ENCODE measurements around the gene GNAT1. TPM values are rescaled to one million over a fixed set of nuclear protein-coding genes. Genes with fewer than 3 reads are reported as not detected.
"Not testable (repeated sequence)": the region's sequence is repeated elsewhere in the genome, so short reads cannot be mapped to it uniquely, and the experiment has no call there.

Gene GNAT1
- total RNA-seq, 6 donors from 2014 or later, result 0.10 to 0.40 TPM; not detected in 4

DNA sequence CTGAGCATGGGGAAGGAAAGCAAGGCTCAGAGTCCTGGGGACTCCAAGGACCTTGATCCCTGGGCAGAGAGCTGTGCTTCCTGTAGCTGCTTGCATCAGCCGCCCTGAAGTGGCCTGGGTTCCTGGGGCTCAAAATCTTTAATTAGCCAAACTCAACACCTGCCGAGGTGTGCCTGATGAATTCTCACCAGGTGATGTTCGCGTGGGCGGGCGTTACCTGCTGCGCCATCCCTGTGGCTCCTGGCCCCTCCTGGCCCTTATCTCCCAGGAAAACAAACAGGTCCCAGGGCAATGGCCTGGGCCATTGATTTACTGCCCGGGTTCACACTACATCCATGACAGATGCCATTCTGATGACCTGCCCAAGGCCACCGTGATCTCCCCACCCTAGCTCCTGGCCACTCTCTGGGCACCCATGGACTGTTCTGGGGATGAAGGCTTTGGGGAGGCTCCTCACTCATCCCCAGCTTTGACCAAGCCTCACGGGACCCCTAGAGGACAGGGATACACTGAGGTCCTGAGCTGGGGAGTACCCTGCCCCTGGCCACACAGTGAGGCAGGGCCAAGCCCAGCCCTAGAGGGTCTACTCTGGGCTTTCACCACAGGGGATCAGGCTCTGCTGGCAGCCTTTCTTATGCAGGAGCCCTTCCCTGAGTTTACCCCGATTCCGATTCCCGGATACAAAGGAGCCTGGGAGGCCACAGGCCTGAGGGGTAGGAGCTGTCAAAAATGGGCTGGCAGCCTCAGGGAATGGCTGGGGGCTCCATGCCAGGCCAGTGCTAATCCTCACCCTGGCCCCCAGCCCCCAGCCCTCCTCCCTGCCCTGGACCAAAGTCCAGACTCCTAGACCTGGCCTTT is 19.3 kb downstream of the GNAT1 start:
- Histone ChIP-seq H3K27me3 (peaks cover 0 to 11% (median 1%) of the 10 kb centered on the region in 4 donors), H3K27ac (no peak overlapping the region), H3K4me3 (no peak overlapping the region), H3K4me1 (peaks cover 3 to 5% (median 4%) of the 10 kb centered on the region in 4 donors), H3K9me3 (no peaks in the 10 kb centered on the region), H3K36me3 (no peaks in the 10 kb centered on the region)
- TF ChIP-seq EP300 (IDR thresholded peaks at IDR 0.05) (no peak), POLR2A (IDR thresholded peaks at IDR 0.05) (no peak)
- TF ChIP-seq, protein P1, sequence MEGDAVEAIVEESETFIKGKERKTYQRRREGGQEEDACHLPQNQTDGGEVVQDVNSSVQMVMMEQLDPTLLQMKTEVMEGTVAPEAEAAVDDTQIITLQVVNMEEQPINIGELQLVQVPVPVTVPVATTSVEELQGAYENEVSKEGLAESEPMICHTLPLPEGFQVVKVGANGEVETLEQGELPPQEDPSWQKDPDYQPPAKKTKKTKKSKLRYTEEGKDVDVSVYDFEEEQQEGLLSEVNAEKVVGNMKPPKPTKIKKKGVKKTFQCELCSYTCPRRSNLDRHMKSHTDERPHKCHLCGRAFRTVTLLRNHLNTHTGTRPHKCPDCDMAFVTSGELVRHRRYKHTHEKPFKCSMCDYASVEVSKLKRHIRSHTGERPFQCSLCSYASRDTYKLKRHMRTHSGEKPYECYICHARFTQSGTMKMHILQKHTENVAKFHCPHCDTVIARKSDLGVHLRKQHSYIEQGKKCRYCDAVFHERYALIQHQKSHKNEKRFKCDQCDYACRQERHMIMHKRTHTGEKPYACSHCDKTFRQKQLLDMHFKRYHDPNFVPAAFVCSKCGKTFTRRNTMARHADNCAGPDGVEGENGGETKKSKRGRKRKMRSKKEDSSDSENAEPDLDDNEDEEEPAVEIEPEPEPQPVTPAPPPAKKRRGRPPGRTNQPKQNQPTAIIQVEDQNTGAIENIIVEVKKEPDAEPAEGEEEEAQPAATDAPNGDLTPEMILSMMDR (IDR thresholded peaks at IDR 0.05), result no peak
- ATAC-seq (ENCODE audit: low FRiP score in 2 of 2) (no peak), DNase-seq (no peak)
- 82 to 86% methylated on average over 7 to 13 of the region's 13 CpGs for WGBS, 2 donors

DNA sequence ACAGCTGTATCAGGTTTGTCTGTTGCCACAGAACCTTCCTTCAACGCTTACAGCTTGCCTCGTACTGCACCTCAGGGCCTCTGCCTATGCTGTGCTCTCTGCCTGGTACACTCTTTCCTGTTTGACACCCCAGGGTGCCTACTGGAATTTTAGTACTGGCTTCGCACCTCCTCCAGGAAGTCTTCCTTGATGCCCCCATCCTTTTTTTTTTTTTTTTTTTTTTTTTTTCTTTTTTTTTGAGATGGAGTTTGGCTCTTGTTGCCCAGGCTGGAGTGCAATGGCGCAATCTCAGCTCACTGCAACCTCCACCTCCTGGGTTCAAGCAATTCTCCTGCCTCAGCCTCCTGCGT is 19.9 kb downstream of the GNAT1 start:
- WGBS, 2 donors, result 93 to 94% methylated on average over 5 of the region's 5 CpGs
- not testable (repeated sequence) for H3K27ac ChIP-seq; H3K9me3 ChIP-seq; DNase-seq; H3K36me3 ChIP-seq; H3K4me1 ChIP-seq; H3K27me3 ChIP-seq; H3K4me3 ChIP-seq; ATAC-seq (ENCODE audit: low FRiP score in 2 of 2)

DNA sequence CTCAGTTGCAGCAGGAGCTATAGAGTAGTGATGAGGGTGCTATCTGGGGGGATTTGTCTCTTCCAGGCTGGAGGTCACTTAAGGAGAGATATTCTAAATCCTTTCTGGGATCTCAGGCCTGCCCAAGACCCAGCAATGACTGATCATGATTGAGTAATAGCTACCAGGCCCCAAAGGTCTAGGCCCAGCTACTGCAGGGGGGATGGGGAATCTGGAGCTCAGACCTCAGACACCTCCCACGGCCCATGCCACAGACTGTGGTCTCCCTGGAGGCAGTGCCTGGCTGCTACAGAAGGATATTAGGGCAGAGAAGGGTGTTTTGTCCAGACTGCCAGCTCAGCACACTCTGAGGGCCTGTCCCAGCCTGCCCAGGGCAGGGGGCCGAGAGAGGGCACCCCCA is 20.5 kb downstream of the GNAT1 start:
- 82 to 86% methylated on average over 1 to 2 of the region's 2 CpGs for WGBS, 2 donors
- no peak overlapping the region for H3K27ac ChIP-seq
- H3K9me3 ChIP-seq, result no peaks in the 10 kb centered on the region
- H3K36me3 ChIP-seq, result no peaks in the 10 kb centered on the region
- DNase-seq (no peak), ATAC-seq (ENCODE audit: low FRiP score in 2 of 2) (no peak)
- H3K27me3 ChIP-seq, result no peaks in the 10 kb centered on the region
- no peak for TF ChIP-seq EP300 (IDR thresholded peaks at IDR 0.05)
- TF ChIP-seq POLR2AphosphoS5 (IDR thresholded peaks at IDR 0.05), result no peak
- TF ChIP-seq POLR2A (IDR thresholded peaks at IDR 0.05), result no peak
- TF ChIP-seq, protein P1 (IDR thresholded peaks at IDR 0.05), result no peak
- H3K4me3 ChIP-seq, result no peak overlapping the region
- no peaks in the 10 kb centered on the region for H3K4me1 ChIP-seq

DNA sequence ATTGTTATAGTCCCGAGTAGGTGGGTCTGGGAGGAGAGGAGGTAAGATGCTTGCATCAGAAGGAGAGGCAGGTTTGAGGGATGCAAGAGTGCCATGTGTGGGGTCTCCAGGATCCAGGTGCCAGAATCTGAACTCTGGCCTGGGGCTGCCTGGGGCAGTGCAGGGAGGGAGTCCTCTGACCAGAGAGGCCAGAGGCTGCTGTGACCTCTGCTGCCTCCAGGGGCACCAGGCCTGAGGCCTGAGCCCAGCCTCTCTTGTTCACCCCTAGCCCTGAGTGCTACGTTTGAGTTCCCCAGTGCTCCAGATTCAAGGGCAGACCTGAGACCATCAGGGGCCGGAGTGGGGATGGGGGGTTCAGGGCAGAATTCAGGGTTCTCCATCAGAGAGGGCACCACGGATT is 21.1 kb downstream of the GNAT1 start:
- 70 to 97% methylated on average over 2 to 3 of the region's 4 CpGs for WGBS, 2 donors
- Histone ChIP-seq H3K36me3 (no peaks in the 10 kb centered on the region), H3K9me3 (no peaks in the 10 kb centered on the region), H3K27me3 (no peaks in the 10 kb centered on the region), H3K4me1 (no peaks in the 10 kb centered on the region), H3K27ac (no peak overlapping the region), H3K4me3 (no peak overlapping the region)
- TF ChIP-seq, protein P1 (IDR thresholded peaks at IDR 0.05), result no peak
- TF ChIP-seq EP300 (IDR thresholded peaks at IDR 0.05) (no peak), POLR2A (IDR thresholded peaks at IDR 0.05) (no peak), POLR2AphosphoS5 (IDR thresholded peaks at IDR 0.05) (no peak)
- ATAC-seq (ENCODE audit: low FRiP score in 2 of 2), result no peak
- DNase-seq, result no peak

DNA sequence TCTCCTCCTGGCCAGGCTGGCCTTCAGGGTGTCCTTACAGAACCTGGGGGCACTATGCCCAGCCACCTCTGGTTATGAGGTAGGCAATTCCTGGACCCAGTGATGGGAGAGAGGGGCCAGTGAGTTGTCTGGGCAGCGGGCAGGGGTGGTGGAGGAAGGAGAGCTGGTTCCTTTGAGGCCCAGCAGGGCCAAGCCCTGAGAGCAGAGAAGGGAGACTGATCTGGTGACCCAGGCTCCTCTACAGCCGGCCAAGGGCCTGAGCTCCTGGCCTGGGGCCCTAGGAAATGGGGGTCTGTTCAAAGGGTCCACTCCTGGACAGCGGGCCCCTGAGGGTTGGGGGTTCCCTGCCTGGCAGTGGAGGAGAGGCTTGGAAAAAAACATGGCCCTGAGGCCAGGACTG is 21.6 kb downstream of the GNAT1 start:
- H3K27ac ChIP-seq, result no peak overlapping the region
- H3K9me3 ChIP-seq, result no peaks in the 10 kb centered on the region
- no peaks in the 10 kb centered on the region for H3K36me3 ChIP-seq
- ATAC-seq (ENCODE audit: low FRiP score in 2 of 2), result no peak
- no peak overlapping the region for H3K4me3 ChIP-seq
- WGBS, 2 donors, result 88 to 89% methylated on average over 3 of the region's 3 CpGs
- no peaks in the 10 kb centered on the region for H3K27me3 ChIP-seq
- no peaks in the 10 kb centered on the region for H3K4me1 ChIP-seq
- no peak for DNase-seq
- TF ChIP-seq EP300 (IDR thresholded peaks at IDR 0.05) (no peak), POLR2AphosphoS5 (IDR thresholded peaks at IDR 0.05) (no peak), POLR2A (IDR thresholded peaks at IDR 0.05) (no peak)

DNA sequence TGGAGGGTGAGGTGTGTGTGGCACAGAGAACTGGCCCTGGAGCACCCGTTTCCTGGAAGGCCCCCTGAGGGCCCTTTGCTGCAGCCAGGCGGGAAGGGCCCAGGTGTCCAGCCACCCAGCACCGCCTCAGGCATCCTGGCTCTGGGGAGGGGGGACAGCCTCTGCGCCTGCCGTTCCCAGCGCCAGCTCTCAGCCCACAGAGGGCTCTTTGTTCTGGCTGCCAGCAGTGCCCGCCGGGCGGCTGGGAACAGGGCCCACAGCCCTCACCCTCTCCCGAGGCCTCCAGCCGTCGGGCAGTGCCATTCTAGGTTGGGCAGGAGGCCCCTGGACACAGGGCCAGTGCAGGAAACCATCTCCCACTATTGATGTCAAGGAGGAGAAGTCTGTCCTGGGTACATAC is 22.0 kb downstream of the GNAT1 start:
- Histone ChIP-seq H3K27me3 (no peaks in the 10 kb centered on the region), H3K4me1 (no peaks in the 10 kb centered on the region), H3K4me3 (no peak overlapping the region), H3K9me3 (no peaks in the 10 kb centered on the region), H3K27ac (no peak overlapping the region), H3K36me3 (no peaks in the 10 kb centered on the region)
- ATAC-seq (ENCODE audit: low FRiP score in 2 of 2) (no peak), DNase-seq (no peak)
- TF ChIP-seq, protein P1 (IDR thresholded peaks at IDR 0.05), result no peak
- TF ChIP-seq EP300 (IDR thresholded peaks at IDR 0.05), result no peak
- no peak for TF ChIP-seq POLR2AphosphoS5 (IDR thresholded peaks at IDR 0.05)
- TF ChIP-seq POLR2A (IDR thresholded peaks at IDR 0.05), result no peak
- WGBS, 2 donors, result 89% methylated on average over 8 of the region's 12 CpGs; no CpG with 5 or more reads in 1 of the 2 donors

Measured in upper lobe of left lung (tissue), 6 donors.